Measurements from ENCODE around the gene CPED1.
"Not testable (repeated sequence)": the region's sequence is repeated elsewhere in the genome, so short reads cannot be mapped to it uniquely, and the experiment has no call there.

The CPED1 gene

DNA sequence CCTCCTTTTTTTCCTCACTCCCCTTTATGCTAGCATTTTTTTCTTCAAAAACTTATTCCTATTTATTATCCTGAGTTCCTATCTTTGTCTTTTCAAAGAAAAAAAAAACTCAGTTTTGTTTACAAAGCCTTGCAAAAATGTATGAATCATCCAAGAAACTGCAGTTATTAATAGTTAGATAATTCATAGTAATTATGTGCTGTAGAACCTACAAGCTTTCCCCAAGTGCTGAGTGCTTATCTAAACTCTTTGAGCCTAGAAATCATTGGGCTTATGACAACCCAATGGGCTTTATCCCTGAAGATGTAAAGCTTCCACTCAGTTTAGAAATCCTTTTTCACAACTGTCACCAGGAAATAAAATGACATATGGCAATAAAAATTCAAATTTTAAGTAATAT lies 194.4 kb downstream of the CPED1 start:
- no peak for DNase-seq
- no peak for ATAC-seq (replicated peaks)
- Mint-ChIP-seq H3K36me3 (peaks cover 7 to 13% of the 10 kb centered on the region in 2 donors), H3K4me1 (peaks cover 35 to 68% of the 10 kb centered on the region in 2 donors), H3K4me3 (peak overlapping the region; percentile 29 to 60), H3K27ac (peak overlapping the region; percentile 84), H3K27me3 (no peaks in the 10 kb centered on the region), H3K9me3 (peaks cover 1 to 4% of the 10 kb centered on the region in 2 donors)

DNA sequence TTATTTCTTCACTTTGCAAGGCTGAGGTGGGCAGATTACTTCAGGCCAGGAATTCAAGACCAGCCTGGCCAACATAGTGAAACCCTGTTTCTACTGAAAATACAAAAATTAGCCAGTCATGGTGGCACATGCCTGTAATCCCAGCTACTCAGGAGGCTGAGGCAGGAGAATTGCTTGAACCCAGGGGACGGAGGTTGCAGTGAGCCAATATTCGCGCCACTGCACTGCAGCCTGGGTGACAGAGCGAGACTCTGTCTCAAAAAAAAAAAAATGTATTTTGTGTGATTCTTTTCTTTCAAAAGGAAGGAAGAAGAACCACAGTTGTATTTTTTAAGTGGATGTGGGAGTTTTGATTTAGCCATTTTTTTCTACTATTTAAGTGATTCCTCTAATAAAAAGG lies 195.4 kb downstream of the CPED1 start:
- H3K27ac Mint-ChIP-seq, result peak overlapping the region; percentile 44

DNA sequence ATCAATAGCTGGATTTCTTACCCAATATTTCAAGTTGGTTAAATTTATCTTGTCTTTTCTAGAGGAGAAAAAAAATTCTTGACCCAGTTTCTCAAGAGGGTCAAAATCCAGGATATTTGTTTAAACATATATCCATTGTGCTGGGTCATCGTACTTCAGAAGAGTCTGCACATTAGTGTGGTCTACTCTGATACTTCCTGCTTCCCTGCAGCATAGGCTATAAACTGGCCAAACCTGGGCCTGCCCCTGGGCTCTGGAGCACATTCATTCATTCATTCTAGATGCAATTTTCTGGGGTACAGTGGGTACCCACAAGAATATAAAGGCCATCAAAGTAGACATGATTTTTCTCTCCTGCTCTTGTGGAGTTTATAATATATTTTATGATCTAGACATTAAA lies 198.2 kb downstream of the CPED1 start:
- H3K36me3 Mint-ChIP-seq, result peaks cover 12 to 21% of the 10 kb centered on the region in 2 donors
- ATAC-seq (replicated peaks) (peak in 1 of 2 donors; percentile 34), DNase-seq (no peak)
- H3K4me3 Mint-ChIP-seq, result no peak overlapping the region
- H3K27me3 Mint-ChIP-seq, result no peaks in the 10 kb centered on the region
- peaks cover 20 to 52% of the 10 kb centered on the region in 2 donors for H3K4me1 Mint-ChIP-seq
- H3K9me3 Mint-ChIP-seq, result peaks cover 11 to 18% of the 10 kb centered on the region in 2 donors
- no peak overlapping the region for H3K27ac Mint-ChIP-seq

More for the DNA sequence above, 195.4 kb downstream of the CPED1 start:
- not testable (repeated sequence) for H3K27me3 Mint-ChIP-seq; ATAC-seq (replicated peaks); DNase-seq; H3K36me3 Mint-ChIP-seq; H3K9me3 Mint-ChIP-seq
- Mint-ChIP-seq H3K4me1 (peaks cover 26 to 58% of the 10 kb centered on the region in 2 donors), H3K4me3 (peak overlapping the region; percentile 55 to 56)

DNA sequence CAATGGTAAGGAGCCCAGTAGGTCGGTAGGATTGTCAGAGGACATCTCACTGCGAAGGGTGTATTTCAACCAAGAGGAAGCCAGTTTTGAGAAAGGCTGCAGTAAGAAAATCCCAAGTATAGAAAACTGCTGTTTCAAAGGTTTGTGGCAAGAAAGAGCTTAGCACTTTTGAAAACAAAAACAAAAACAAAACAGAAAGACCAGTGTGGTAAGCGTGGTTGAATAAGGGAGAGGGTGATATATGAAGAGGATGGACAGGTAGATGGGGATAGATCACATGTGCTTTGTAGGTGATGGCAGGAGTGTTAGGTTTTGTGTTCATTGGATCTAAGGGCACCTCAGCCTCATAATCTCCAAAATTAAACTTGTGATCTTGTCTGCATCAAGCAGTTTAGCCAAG lies 198.7 kb downstream of the CPED1 start:
- Mint-ChIP-seq H3K27ac (no peak overlapping the region), H3K36me3 (peaks cover 12 to 21% of the 10 kb centered on the region in 2 donors), H3K9me3 (peaks cover 11 to 22% of the 10 kb centered on the region in 2 donors), H3K4me1 (peaks cover 17 to 51% of the 10 kb centered on the region in 2 donors), H3K27me3 (no peaks in the 10 kb centered on the region), H3K4me3 (no peak overlapping the region)
- DNase-seq (no peak), ATAC-seq (replicated peaks) (no peak)

DNA sequence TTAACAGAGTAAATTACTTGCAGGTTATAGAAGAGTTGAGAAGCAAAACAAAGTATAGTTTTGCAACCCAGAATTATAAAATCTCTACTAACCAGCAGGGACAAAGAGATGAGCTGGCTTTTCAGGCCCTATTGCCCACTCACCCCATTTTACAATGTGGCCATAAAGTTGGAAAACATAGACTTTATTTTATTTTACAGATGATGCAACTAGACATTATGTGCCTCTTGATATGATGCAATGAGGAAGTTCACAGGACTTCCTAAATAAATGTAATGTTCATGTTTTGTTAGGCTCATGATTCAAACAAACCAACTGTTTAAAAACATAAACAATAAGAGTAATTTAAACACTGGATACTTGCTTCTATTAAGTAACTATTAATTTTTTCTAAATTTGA lies 199.2 kb downstream of the CPED1 start:
- Mint-ChIP-seq H3K27ac (no peak overlapping the region), H3K4me3 (no peak overlapping the region), H3K4me1 (peaks cover 13 to 46% of the 10 kb centered on the region in 2 donors), H3K9me3 (peaks cover 11 to 22% of the 10 kb centered on the region in 2 donors), H3K36me3 (peaks cover 12 to 21% of the 10 kb centered on the region in 2 donors), H3K27me3 (no peaks in the 10 kb centered on the region)
- DNase-seq, result no peak
- ATAC-seq (replicated peaks), result no peak

DNA sequence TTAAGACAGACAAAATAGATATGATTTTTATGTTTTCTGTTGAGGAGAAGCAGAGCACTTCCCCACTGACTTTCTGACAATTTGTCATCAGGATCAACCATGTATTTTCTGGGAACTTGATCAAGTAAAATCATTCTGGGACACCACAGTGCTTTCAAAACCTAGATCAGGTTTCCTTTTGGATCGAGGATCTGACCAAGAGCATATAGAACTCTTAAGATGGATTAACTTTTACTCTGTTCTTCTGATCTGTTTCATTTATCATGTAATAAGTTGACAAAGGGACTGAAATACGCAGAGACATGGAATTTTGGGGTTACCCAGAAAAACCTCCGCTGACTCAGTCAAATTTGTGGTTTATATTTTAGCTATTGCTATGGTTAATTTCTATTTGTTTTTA lies 204.3 kb downstream of the CPED1 start:
- peaks cover 11 to 19% of the 10 kb centered on the region in 2 donors for H3K9me3 Mint-ChIP-seq
- H3K4me3 Mint-ChIP-seq, result no peak overlapping the region
- DNase-seq (no peak), ATAC-seq (replicated peaks) (no peak)
- no peak overlapping the region for H3K27ac Mint-ChIP-seq
- peaks cover 16 to 22% of the 10 kb centered on the region in 2 donors for H3K36me3 Mint-ChIP-seq
- peaks cover 4 to 28% of the 10 kb centered on the region in 2 donors for H3K4me1 Mint-ChIP-seq
- H3K27me3 Mint-ChIP-seq, result no peaks in the 10 kb centered on the region

GRCh38 chr7:121195010-121195409 lies 206.5 kb downstream of the CPED1 start:
- H3K9me3 Mint-ChIP-seq, result peaks cover 1 to 5% of the 10 kb centered on the region in 2 donors
- H3K4me1 Mint-ChIP-seq, result peaks cover 6 to 41% of the 10 kb centered on the region in 2 donors
- peaks cover 4 to 11% of the 10 kb centered on the region in 2 donors for H3K36me3 Mint-ChIP-seq
- no peak overlapping the region for H3K27ac Mint-ChIP-seq
- no peak overlapping the region for H3K4me3 Mint-ChIP-seq
- DNase-seq (no peak), ATAC-seq (replicated peaks) (no peak)
- no peaks in the 10 kb centered on the region for H3K27me3 Mint-ChIP-seq

- peaks cover 0 to 3% of the 10 kb centered on the region in 2 donors for H3K9me3 Mint-ChIP-seq
- no peak for DNase-seq
- no peak for ATAC-seq (replicated peaks)
- H3K36me3 Mint-ChIP-seq, result peaks cover 3 to 8% of the 10 kb centered on the region in 2 donors
- peaks cover 10 to 48% of the 10 kb centered on the region in 2 donors for H3K4me1 Mint-ChIP-seq
- H3K4me3 Mint-ChIP-seq, result no peak overlapping the region
- H3K27ac Mint-ChIP-seq, result no peak overlapping the region
- no peaks in the 10 kb centered on the region for H3K27me3 Mint-ChIP-seq
Observed at GRCh38 chr7:121195874-121196273, 207.4 kb downstream of the CPED1 start.

GRCh38 chr7:121196286-121196685 lies 207.8 kb downstream of the CPED1 start:
- H3K27me3 Mint-ChIP-seq, result no peaks in the 10 kb centered on the region
- H3K4me3 Mint-ChIP-seq, result no peak overlapping the region
- H3K9me3 Mint-ChIP-seq, result peaks cover 0 to 3% of the 10 kb centered on the region in 2 donors
- DNase-seq (no peak), ATAC-seq (replicated peaks) (no peak)
- H3K4me1 Mint-ChIP-seq, result peaks cover 14 to 48% of the 10 kb centered on the region in 2 donors
- no peak overlapping the region for H3K27ac Mint-ChIP-seq
- peaks cover 3 to 8% of the 10 kb centered on the region in 2 donors for H3K36me3 Mint-ChIP-seq

- Mint-ChIP-seq H3K36me3 (peaks cover 3 to 8% of the 10 kb centered on the region in 2 donors), H3K9me3 (no peaks in the 10 kb centered on the region), H3K27ac (no peak overlapping the region), H3K4me1 (peaks cover 20 to 51% of the 10 kb centered on the region in 2 donors), H3K4me3 (no peak overlapping the region), H3K27me3 (no peaks in the 10 kb centered on the region)
- ATAC-seq (replicated peaks) (no peak), DNase-seq (no peak)
Observed at GRCh38 chr7:121197455-121197854, 208.9 kb downstream of the CPED1 start.

- Mint-ChIP-seq H3K36me3 (peaks cover 3 to 8% of the 10 kb centered on the region in 2 donors), H3K27ac (peak overlapping the region; percentile 52), H3K4me3 (no peak overlapping the region), H3K9me3 (peaks cover 0 to under 1% of the 10 kb centered on the region in 2 donors), H3K27me3 (no peaks in the 10 kb centered on the region), H3K4me1 (peaks cover 28 to 61% of the 10 kb centered on the region in 2 donors)
- DNase-seq (no peak), ATAC-seq (replicated peaks) (no peak)
Observed at GRCh38 chr7:121198502-121198901, 210.0 kb downstream of the CPED1 start.

- DNase-seq (no peak), ATAC-seq (replicated peaks) (peak; percentile 26 to 36)
- peak overlapping the region; percentile 44 for H3K27ac Mint-ChIP-seq
- H3K36me3 Mint-ChIP-seq, result peaks cover 3 to 8% of the 10 kb centered on the region in 2 donors
- no peak overlapping the region for H3K4me3 Mint-ChIP-seq
- H3K4me1 Mint-ChIP-seq, result peaks cover 29 to 62% of the 10 kb centered on the region in 2 donors
- peaks cover 0 to 2% of the 10 kb centered on the region in 2 donors for H3K9me3 Mint-ChIP-seq
- H3K27me3 Mint-ChIP-seq, result no peaks in the 10 kb centered on the region
Observed at GRCh38 chr7:121202125-121202524, 213.6 kb downstream of the CPED1 start.

DNA sequence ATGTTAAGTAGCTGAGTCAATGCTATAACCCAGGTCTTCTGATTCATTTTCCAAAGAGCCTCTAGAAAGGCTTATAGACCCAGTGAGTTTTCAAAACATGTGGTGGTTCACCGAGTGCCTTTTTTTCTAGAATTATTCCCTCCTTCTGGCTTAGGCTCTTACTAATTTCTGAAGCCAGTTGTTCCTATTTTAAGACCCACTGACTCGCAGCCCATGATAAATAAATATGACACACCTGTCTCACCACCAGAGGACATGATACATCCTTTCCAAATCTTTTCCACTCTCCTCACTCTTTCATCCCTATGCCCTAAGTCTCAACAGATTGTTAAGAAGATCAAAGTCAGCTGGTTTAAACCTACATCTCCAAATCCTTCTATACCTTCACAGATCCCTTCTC lies 214.3 kb downstream of the CPED1 start:
- peaks cover 29 to 57% of the 10 kb centered on the region in 2 donors for H3K4me1 Mint-ChIP-seq
- no peak for DNase-seq
- H3K27ac Mint-ChIP-seq, result peak overlapping the region; percentile 56
- peak; percentile 33 to 51 for ATAC-seq (replicated peaks)
- H3K27me3 Mint-ChIP-seq, result no peaks in the 10 kb centered on the region
- no peak overlapping the region for H3K4me3 Mint-ChIP-seq
- peaks cover 0 to 2% of the 10 kb centered on the region in 2 donors for H3K9me3 Mint-ChIP-seq
- peaks cover 0 to 3% of the 10 kb centered on the region in 2 donors for H3K36me3 Mint-ChIP-seq

GRCh38 chr7:121204537-121204936 lies 216.0 kb downstream of the CPED1 start:
- Mint-ChIP-seq H3K27me3 (no peaks in the 10 kb centered on the region), H3K27ac (no peak overlapping the region), H3K9me3 (peaks cover 0 to 2% of the 10 kb centered on the region in 2 donors), H3K4me3 (no peak overlapping the region), H3K36me3 (no peaks in the 10 kb centered on the region), H3K4me1 (peaks cover 24 to 44% of the 10 kb centered on the region in 2 donors)
- ATAC-seq (replicated peaks) (no peak), DNase-seq (no peak)

DNA sequence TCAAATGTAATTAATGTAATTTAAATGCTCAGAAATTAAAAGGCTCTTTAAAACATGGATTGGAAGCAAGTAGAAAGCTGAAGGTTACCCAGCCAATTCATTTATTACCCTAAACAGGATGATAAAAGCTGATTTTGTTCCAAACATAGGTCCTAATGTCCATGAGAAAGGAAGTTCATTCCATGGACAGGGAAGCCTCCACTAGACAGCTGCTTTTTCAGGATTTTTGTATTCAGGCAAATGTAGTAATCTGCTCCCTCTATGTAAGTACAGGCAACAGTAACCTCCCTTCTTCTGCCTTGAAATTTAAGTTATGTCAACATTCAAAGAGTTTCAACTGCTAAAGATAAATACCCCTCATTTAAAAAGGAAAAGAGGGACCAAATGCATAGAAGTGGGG lies 217.3 kb downstream of the CPED1 start:
- DNase-seq, result no peak
- no peak overlapping the region for H3K4me3 Mint-ChIP-seq
- peaks cover 0 to 7% of the 10 kb centered on the region in 2 donors for H3K9me3 Mint-ChIP-seq
- peaks cover 3 to 4% of the 10 kb centered on the region in 2 donors for H3K36me3 Mint-ChIP-seq
- H3K27ac Mint-ChIP-seq, result no peak overlapping the region
- no peaks in the 10 kb centered on the region for H3K27me3 Mint-ChIP-seq
- H3K4me1 Mint-ChIP-seq, result peaks cover 20 to 36% of the 10 kb centered on the region in 2 donors
- no peak for ATAC-seq (replicated peaks)

Measured in stimulated activated naive B cell treated with anti-CD40 and anti-IgM and Interleukin-4, amounts not matched to agents 10 μg/mL and 1 μg/mL and 100 μg/mL, for 72 hours (primary cell).